GM13977 (cell line): ENCODE measurements around the gene INPP5F.

Experiments
- DNase-seq: peaks from one replicate; pipeline ENCODE4 v3.0.0; 2012; ENCODE audit warnings: low spot score
- CTCF ChIP-seq: IDR thresholded peaks from 2 replicates; pipeline ENCODE4 v1.5.1; 2012; ENCODE audit warnings: mild to moderate bottlenecking, control low read depth; ENCODE audit not compliant: insufficient read depth; ENCODE audit errors: extremely low read depth, missing control alignments
- in situ Hi-C: fragments of 300-500 bp; cut with MboI; formaldehyde crosslinking; loops from one replicate; pipeline ENCODE4 v1.12.0; 2022; ENCODE audit warnings: low sequenced_read_pairs, low pct_unique_long_range_greater_than_20kb, mixed read lengths, inconsistent platforms; ENCODE audit not compliant: unreplicated experiment

INPP5F gene

GRCh38 chr10:119680650-119681081, 45.2 kb upstream of the INPP5F start:
- TF ChIP-seq CTCF, result no peak
- in situ Hi-C loops, result loop anchor here (10.0 kb wide), 1 partner anchor 174 kb away; no protein-coding TSS in a partner anchor
- DNase-seq, result no peak

GRCh38 chr10:119686465-119687191, 39.2 kb upstream of the INPP5F start:
- peak; percentile 95 for TF ChIP-seq CTCF
- DNase-seq, result peak; percentile 78
- in situ Hi-C loops, result loop anchor here (10.0 kb wide), 1 partner anchor 168 kb away; no protein-coding TSS in a partner anchor

GRCh38 chr10:119687192-119688032, 38.4 kb upstream of the INPP5F start:
- in situ Hi-C loops, result loop anchor here (10.0 kb wide), 1 partner anchor 167 kb away; no protein-coding TSS in a partner anchor
- TF ChIP-seq CTCF, result no peak
- no peak for DNase-seq

DNA sequence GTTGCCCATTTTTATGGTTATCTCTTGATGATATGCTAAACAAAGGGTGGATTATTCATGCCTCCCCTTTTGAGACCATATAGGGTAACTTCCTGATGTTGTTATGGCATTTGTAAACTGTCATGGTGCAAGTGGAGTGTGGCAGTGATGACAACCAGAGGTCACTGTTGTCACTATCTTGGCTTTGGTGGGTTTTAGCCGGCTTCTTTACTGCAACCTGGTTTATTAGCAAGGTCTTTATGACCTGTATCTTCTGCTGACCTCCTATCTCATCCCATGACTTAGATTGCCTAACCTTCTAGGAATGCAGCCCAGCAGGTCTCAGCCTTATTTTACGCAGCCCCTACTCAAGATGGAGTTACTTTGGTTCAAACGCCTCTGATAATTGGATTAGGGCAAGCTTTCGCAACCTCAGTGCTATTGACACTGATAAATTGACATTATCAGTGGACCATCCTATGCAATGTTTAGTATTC, 37.8 kb upstream of the INPP5F start:
- DNase-seq, result peak; percentile 18
- in situ Hi-C loops, result loop anchor here (10.0 kb wide), 1 partner anchor 167 kb away; no protein-coding TSS in a partner anchor
- peak; percentile 54 for TF ChIP-seq CTCF

GRCh38 chr10:119689016-119689580, 36.8 kb upstream of the INPP5F start:
- in situ Hi-C loops, result loop anchor here (10.0 kb wide), 1 partner anchor 166 kb away; no protein-coding TSS in a partner anchor
- TF ChIP-seq CTCF, result no peak
- no peak for DNase-seq

GRCh38 chr10:119691726-119692125, 34.1 kb upstream of the INPP5F start:
- in situ Hi-C loops, result no loop called here
- no peak for TF ChIP-seq CTCF
- no peak for DNase-seq
